A673 (cell line): ENCODE measurements around the gene SDR9C7. TPM values are rescaled to one million over a fixed set of nuclear protein-coding genes. Genes with fewer than 3 reads are reported as not detected.

Experiments
- BruUV-seq: library from RNA; stranded (reverse); fragments of 400-500 nt; replicated peaks from 2 replicates; lab custom pipeline; 2021; lab: Mats Ljungman, UMichigan
- CTCF ChIA-PET: fragments of 300-600 bp; sonication (Branson Sonifier 250); formaldehyde crosslinking; loops from one replicate; lab custom pipeline; 2022; ENCODE audit warnings: antibody characterized with exemption; lab: Charles Lee
- POLR2A ChIA-PET: fragments of 300-600 bp; sonication (Branson Sonifier 250); formaldehyde crosslinking; loops from one replicate; lab custom pipeline; 2022; ENCODE audit warnings: antibody characterized with exemption; ENCODE audit not compliant: low non-redundant PET; lab: Charles Lee
- DNase-seq: peaks from one replicate; pipeline ENCODE4 v3.0.0-alpha.2; 2015; ENCODE audit warnings: low spot score
- H3K27ac ChIP-seq: fragments of 200-600 bp; sonication (generic); 2 replicates; pipeline ENCODE4 v1.5.1; 2016; ENCODE audit warnings: mixed run types, low read depth, mild to moderate bottlenecking, mixed read lengths, antibody characterized with exemption, low read length; ENCODE audit not compliant: poor library complexity, severe bottlenecking
- H3K27me3 ChIP-seq: fragments of 200-600 bp; sonication (generic); replicated peaks from 2 replicates; pipeline ENCODE4 v1.6.1; 2017; ENCODE audit warnings: mixed run types, low read depth, mild to moderate bottlenecking, mixed read lengths, antibody characterized with exemption, low read length; ENCODE audit not compliant: insufficient read depth, poor library complexity
- H3K36me3 ChIP-seq: fragments of 200-600 bp; sonication (generic); 2 replicates; pipeline ENCODE4 v1.6.1; 2016; ENCODE audit warnings: mixed run types, mild to moderate bottlenecking, mixed read lengths, antibody characterized with exemption, low read length; ENCODE audit not compliant: insufficient read depth, poor library complexity, severe bottlenecking
- H3K4me1 ChIP-seq: fragments of 200-600 bp; sonication (generic); 2 replicates; pipeline ENCODE4 v1.6.1; 2017; ENCODE audit warnings: mixed run types, mild to moderate bottlenecking, mixed read lengths, antibody characterized with exemption, low read length; ENCODE audit not compliant: insufficient read depth, poor library complexity, severe bottlenecking
- H3K4me3 ChIP-seq: fragments of 200-600 bp; sonication (generic); 2 replicates; pipeline ENCODE4 v1.5.1; 2016; ENCODE audit warnings: low read depth, mixed run types, mild to moderate bottlenecking, mixed read lengths, low read length; ENCODE audit not compliant: poor library complexity, severe bottlenecking
- H3K9me3 ChIP-seq: fragments of 200-600 bp; sonication (generic); 2 replicates; pipeline ENCODE4 v1.6.1; 2016; ENCODE audit warnings: mixed run types, low read depth, mild to moderate bottlenecking, mixed read lengths, antibody characterized with exemption, low read length; ENCODE audit not compliant: poor library complexity, severe bottlenecking
- CTCF ChIP-seq: fragments of 300-800, 200-600 bp; sonication (generic); conservative IDR thresholded peaks from 2 replicates; pipeline ENCODE4 v1.5.1; 2017; ENCODE audit warnings: low read depth, mild to moderate bottlenecking, antibody characterized with exemption, low read length, moderate library complexity, mixed read lengths
- EZH2 ChIP-seq: fragments of 200-600 bp; sonication (generic); IDR thresholded peaks from 2 replicates; pipeline ENCODE4 v1.6.1; 2017; ENCODE audit warnings: borderline replicate concordance, low read depth, mild to moderate bottlenecking, mixed read lengths, antibody characterized with exemption, low read length; ENCODE audit not compliant: poor library complexity, severe bottlenecking
- intact Hi-C: fragments of 100-400 bp; cut with micrococcal nuclease; formaldehyde crosslinking; loops from one replicate; pipeline ENCODE4 v1.10.0; 2022; ENCODE audit not compliant: unreplicated experiment
- total RNA-seq: library from RNA; stranded (reverse); gene quantifications from 2 replicates; pipeline ENCODE4 v1.2.3, GENCODE V29; 2021

The SDR9C7 gene
- total RNA-seq, 1 experiment from 2014 or later, result not detected

- intact Hi-C loops, result no loop called here
- ChIA-PET POLR2A (no interaction called here), CTCF (no interaction called here)
These were observed 17.2 kb downstream of the SDR9C7 start for GRCh38 chr12:56916996-56917333.

GRCh38 chr12:56916296-56916995 is 17.8 kb downstream of the SDR9C7 start:
- H3K27me3 ChIP-seq, result no peaks in the 10 kb centered on the region
- no peaks in the 10 kb centered on the region for H3K36me3 ChIP-seq
- intact Hi-C loops, result no loop called here
- ChIA-PET CTCF (no interaction called here), POLR2A (no interaction called here)
- H3K4me1 ChIP-seq, result no peaks in the 10 kb centered on the region
- H3K9me3 ChIP-seq, result no peaks in the 10 kb centered on the region
- TF ChIP-seq CTCF (no peak), EZH2 (no peak)
- no TSS peak for BruUV-seq
- H3K27ac ChIP-seq, result no peak overlapping the region
- no peak overlapping the region for H3K4me3 ChIP-seq
- no peak for DNase-seq

More at GRCh38 chr12:56916996-56917333, 17.2 kb downstream of the SDR9C7 start:
- Histone ChIP-seq H3K36me3 (no peaks in the 10 kb centered on the region), H3K27ac (no peak overlapping the region), H3K9me3 (no peaks in the 10 kb centered on the region), H3K27me3 (no peaks in the 10 kb centered on the region), H3K4me1 (no peaks in the 10 kb centered on the region), H3K4me3 (no peak overlapping the region)
- TF ChIP-seq CTCF (no peak), EZH2 (no peak)
- DNase-seq, result no peak
- no TSS peak for BruUV-seq

- intact Hi-C loops, result no loop called here
- POLR2A ChIA-PET, result no interaction called here
- DNase-seq, result no peak
- no peaks in the 10 kb centered on the region for H3K4me1 ChIP-seq
- CTCF ChIA-PET, result no interaction called here
- H3K36me3 ChIP-seq, result no peaks in the 10 kb centered on the region
- TF ChIP-seq CTCF (no peak), EZH2 (no peak)
- peaks cover 2% of the 10 kb centered on the region for H3K9me3 ChIP-seq
- H3K27ac ChIP-seq, result no peak overlapping the region
- no peaks in the 10 kb centered on the region for H3K27me3 ChIP-seq
- BruUV-seq, result no TSS peak
- no peak overlapping the region for H3K4me3 ChIP-seq
These were observed 19.5 kb downstream of the SDR9C7 start for GRCh38 chr12:56914724-56915123.
